Measurements from ENCODE around the gene PDGFD. TPM values are rescaled to one million over a fixed set of nuclear protein-coding genes. Genes with fewer than 3 reads are reported as not detected.

PDGFD gene
- total RNA-seq, 1 experiment from 2014 or later, result 1.7 TPM

- H3K4me1 ChIP-seq (ENCODE audit: insufficient read depth, low read length), result no peaks in the 10 kb centered on the region
Observed at GRCh38 chr11:104094576-104094975, 69.4 kb downstream of the PDGFD start.

More at GRCh38 chr11:104094576-104094975, 69.4 kb downstream of the PDGFD start:
- H2AK5ac ChIP-seq (ENCODE audit: insufficient read length, low read length), result no peak overlapping the region
- WGBS (ENCODE audit: extremely low coverage, insufficient read length, low lambda C conversion rate), result no CpG with 5 or more reads among the region's 3 CpGs
- H2BK12ac ChIP-seq (ENCODE audit: insufficient read length, low read depth, low read length), result no peak overlapping the region
- H2BK5ac ChIP-seq (ENCODE audit: insufficient read length, low read length), result no peak overlapping the region
- Mint-ChIP-seq H3K27me3 (ENCODE audit: low read depth) (no peaks in the 10 kb centered on the region), H3K9me3 (no peaks in the 10 kb centered on the region; a peak in 1 of 5 replicates), H3K27ac (no peak overlapping the region), H3K4me3 (no peak overlapping the region), H3K36me3 (ENCODE audit: insufficient read depth in 1 of 3, low read depth in 3 of 3) (no peaks in the 10 kb centered on the region), H3K4me1 (no peaks in the 10 kb centered on the region)
- H3K4ac ChIP-seq (ENCODE audit: low read depth, low read length), result no peak overlapping the region
- H2BK15ac ChIP-seq (ENCODE audit: low read depth, low read length), result no peak overlapping the region
- no peaks in the 10 kb centered on the region for H3K79me2 ChIP-seq (ENCODE audit: insufficient read depth, low read length)
- no peak for TF ChIP-seq CTCF (conservative IDR thresholded peaks at IDR 0.05)
- no peak overlapping the region for H3K14ac ChIP-seq (ENCODE audit: insufficient read depth, low read length)
- no peak overlapping the region for H2BK20ac ChIP-seq (ENCODE audit: low read depth, low read length, poor library complexity, severe bottlenecking)
- no peak overlapping the region for H4K8ac ChIP-seq (replicated peaks; ENCODE audit: insufficient read length, low read depth, low read length)
- no peak overlapping the region for H3K56ac ChIP-seq (ENCODE audit: insufficient read length, low read depth, low read length)
- no peaks in the 10 kb centered on the region for H3K27me3 ChIP-seq (ENCODE audit: insufficient read depth, low read length)
- H3K79me1 ChIP-seq (ENCODE audit: insufficient read depth, low read depth, low read length, poor library complexity, severe bottlenecking), result no peaks in the 10 kb centered on the region
- no peak for DNase-seq
- H4K20me1 ChIP-seq (ENCODE audit: control insufficient read depth, insufficient read depth, insufficient read length), result no peaks in the 10 kb centered on the region
- no peak overlapping the region for H3K9ac ChIP-seq (ENCODE audit: extremely low read depth, insufficient read length, low read length)
- H3K23ac ChIP-seq (ENCODE audit: insufficient read length, low read depth, low read length), result no peak overlapping the region
- no peak overlapping the region for H4K91ac ChIP-seq (ENCODE audit: insufficient read length, low read depth, low read length)
- no peak overlapping the region for H3T11ph ChIP-seq (ENCODE audit: low read length)
- H2BK120ac ChIP-seq (ENCODE audit: low read depth, low read length, poor library complexity, severe bottlenecking), result no peak overlapping the region
- H3K18ac ChIP-seq (ENCODE audit: insufficient read length, low read depth, low read length), result no peak overlapping the region
- H3K23me2 ChIP-seq (ENCODE audit: insufficient read length, low read depth, low read length, poor library complexity, severe bottlenecking), result no peaks in the 10 kb centered on the region
- no peak overlapping the region for H3K4me2 ChIP-seq (ENCODE audit: insufficient read depth, insufficient read length, low read length)
- H4K5ac ChIP-seq (ENCODE audit: insufficient read length, low read depth, low read length), result no peak overlapping the region
- no peak overlapping the region for H3K27ac ChIP-seq (ENCODE audit: insufficient read length, low read depth, low read length)
- H3K9me3 ChIP-seq (ENCODE audit: control insufficient read depth, low read depth, low read length), result no peaks in the 10 kb centered on the region
- no peak overlapping the region for H2AFZ ChIP-seq (ENCODE audit: low read length)
